ENCODE data around the gene GDF11.

The GDF11 gene

DNA sequence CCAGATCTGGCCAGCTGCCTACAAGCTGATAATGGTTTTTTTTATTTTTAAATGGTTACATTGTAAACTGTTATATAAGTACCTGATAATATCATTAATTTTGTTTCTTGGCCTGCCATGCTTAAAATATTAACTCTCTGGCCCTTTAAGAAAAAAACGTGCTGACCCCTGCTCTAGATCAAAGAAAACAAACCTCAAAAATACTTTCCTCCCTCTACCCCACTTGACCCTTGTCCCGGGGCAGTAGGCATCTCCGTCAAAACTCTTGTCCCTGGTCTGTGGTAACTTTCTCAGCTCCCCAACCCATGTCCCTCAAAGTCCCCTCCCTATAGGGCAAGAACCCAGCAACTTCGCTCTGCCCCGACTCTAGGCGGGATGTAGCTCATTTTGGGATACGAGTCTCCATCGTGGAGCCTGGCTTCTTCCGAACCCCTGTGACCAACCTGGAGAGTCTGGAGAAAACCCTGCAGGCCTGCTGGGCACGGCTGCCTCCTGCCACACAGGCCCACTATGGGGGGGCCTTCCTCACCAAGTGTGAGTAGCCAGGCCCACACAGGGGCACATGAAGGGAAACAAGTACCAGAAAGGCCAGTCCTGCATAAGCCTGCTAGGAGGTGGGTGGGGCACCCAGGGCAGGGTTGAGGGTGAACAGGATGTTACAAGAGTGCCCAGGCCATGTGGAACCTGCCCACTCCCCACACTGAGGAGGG lies 19.3 kb upstream of the GDF11 start (continued):
- no peak for TF ChIP-seq TCF7L2 (IDR thresholded peaks at IDR 0.05; ENCODE audit: borderline replicate concordance, low read depth, low read length)
- TF ChIP-seq ZNF843 (tag by site-specific recombination; IDR thresholded peaks at IDR 0.05): no peak
- TF ChIP-seq, protein P1, sequence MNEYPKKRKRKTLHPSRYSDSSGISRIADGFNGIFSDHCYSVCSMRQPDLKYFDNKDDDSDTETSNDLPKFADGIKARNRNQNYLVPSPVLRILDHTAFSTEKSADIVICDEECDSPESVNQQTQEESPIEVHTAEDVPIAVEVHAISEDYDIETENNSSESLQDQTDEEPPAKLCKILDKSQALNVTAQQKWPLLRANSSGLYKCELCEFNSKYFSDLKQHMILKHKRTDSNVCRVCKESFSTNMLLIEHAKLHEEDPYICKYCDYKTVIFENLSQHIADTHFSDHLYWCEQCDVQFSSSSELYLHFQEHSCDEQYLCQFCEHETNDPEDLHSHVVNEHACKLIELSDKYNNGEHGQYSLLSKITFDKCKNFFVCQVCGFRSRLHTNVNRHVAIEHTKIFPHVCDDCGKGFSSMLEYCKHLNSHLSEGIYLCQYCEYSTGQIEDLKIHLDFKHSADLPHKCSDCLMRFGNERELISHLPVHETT (tag by site-specific recombination; IDR thresholded peaks at IDR 0.05): no peak
- TF ChIP-seq ZNF302 (tag by site-specific recombination; IDR thresholded peaks at IDR 0.05; ENCODE audit: low read depth): no peak
- TF ChIP-seq, protein P2, sequence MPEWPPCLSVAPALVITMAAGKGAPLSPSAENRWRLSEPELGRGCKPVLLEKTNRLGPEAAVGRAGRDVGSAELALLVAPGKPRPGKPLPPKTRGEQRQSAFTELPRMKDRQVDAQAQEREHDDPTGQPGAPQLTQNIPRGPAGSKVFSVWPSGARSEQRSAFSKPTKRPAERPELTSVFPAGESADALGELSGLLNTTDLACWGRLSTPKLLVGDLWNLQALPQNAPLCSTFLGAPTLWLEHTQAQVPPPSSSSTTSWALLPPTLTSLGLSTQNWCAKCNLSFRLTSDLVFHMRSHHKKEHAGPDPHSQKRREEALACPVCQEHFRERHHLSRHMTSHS (tag by site-specific recombination; IDR thresholded peaks at IDR 0.05): no peak
- no peak for TF ChIP-seq ZNF175 (tag by site-specific recombination; IDR thresholded peaks at IDR 0.05)
- TF ChIP-seq ZIC2 (tag by site-specific recombination; IDR thresholded peaks at IDR 0.05): peak; percentile 41; the same call in 1 of the 2 replicates
- no peak for TF ChIP-seq SCRT1 (tag by site-specific recombination; IDR thresholded peaks at IDR 0.05; ENCODE audit: borderline replicate concordance)
- TF ChIP-seq ZFP37 (tag by site-specific recombination; IDR thresholded peaks at IDR 0.05): no peak

DNA sequence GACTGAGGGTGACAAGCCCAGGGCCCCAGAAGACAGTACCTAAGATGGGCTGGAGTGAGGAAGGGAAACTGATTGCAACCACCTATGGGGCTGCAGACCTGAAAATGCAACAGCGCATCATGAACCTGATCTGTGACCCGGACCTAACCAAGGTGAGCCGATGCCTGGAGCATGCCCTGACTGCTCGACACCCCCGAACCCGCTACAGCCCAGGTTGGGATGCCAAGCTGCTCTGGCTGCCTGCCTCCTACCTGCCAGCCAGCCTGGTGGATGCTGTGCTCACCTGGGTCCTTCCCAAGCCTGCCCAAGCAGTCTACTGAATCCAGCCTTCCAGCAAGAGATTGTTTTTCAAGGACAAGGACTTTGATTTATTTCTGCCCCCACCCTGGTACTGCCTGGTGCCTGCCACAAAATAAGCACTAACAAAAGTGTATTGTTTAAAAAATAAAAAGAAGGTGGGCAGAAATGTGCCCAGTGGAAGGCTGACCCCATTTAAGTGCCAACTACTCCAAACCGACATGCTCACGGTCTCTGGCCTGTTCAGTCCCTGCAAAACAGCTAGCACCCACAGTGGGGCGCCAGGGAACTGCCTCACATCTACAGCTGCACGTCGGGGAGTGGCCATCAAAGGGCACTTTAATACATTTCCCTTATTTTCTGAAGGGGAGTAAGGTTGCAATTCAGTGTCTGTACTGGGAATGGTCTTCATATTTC lies 18.5 kb upstream of the GDF11 start:
- CTCF ChIA-PET: interaction anchor here (0.6 to 7.0 kb wide), 9 partner anchors 13 to 216 kb away, joined by 3 to 127 read pairs (median 4); partner anchors contain the start of gene ITGA7
- Histone ChIP-seq H3K9me3 (ENCODE audit: control insufficient read depth, insufficient read depth, low read depth, low read length) (no peaks in the 10 kb centered on the region), H3K27ac (ENCODE audit: extremely low read depth, low read depth, low read length) (no peak overlapping the region), H3K4me1 (ENCODE audit: control insufficient read depth, insufficient read depth, low read length) (no peaks in the 10 kb centered on the region), H3K36me3 (ENCODE audit: control insufficient read depth in 2 of 2, insufficient read depth in 1 of 2, low read length in 2 of 2) (peaks cover 12 to 64% of the 10 kb centered on the region in 2 experiments), H3K4me3 (ENCODE audit: low read depth, low read length) (no peak overlapping the region)
- TF ChIP-seq ZFP37 (tag by site-specific recombination; IDR thresholded peaks at IDR 0.05) (no peak), ZNF292 (tag by site-specific recombination; IDR thresholded peaks at IDR 0.05; ENCODE audit: borderline replicate concordance, low read depth) (0 out of 2 replicates have a peak, but pooled peaks have one; percentile 15), ZNF654 (tag by site-specific recombination; IDR thresholded peaks at IDR 0.05; ENCODE audit: low read depth) (peak; percentile 58), ZNF791 (tag by site-specific recombination; IDR thresholded peaks at IDR 0.05) (no peak), ZBTB8A (tag by site-specific recombination; IDR thresholded peaks at IDR 0.05) (peak; percentile 31; the same call in 1 of the 2 replicates), ZNF660 (tag by site-specific recombination; IDR thresholded peaks at IDR 0.05) (0 out of 2 replicates have a peak, but pooled peaks have one; percentile 33)
- TF ChIP-seq, protein P3, sequence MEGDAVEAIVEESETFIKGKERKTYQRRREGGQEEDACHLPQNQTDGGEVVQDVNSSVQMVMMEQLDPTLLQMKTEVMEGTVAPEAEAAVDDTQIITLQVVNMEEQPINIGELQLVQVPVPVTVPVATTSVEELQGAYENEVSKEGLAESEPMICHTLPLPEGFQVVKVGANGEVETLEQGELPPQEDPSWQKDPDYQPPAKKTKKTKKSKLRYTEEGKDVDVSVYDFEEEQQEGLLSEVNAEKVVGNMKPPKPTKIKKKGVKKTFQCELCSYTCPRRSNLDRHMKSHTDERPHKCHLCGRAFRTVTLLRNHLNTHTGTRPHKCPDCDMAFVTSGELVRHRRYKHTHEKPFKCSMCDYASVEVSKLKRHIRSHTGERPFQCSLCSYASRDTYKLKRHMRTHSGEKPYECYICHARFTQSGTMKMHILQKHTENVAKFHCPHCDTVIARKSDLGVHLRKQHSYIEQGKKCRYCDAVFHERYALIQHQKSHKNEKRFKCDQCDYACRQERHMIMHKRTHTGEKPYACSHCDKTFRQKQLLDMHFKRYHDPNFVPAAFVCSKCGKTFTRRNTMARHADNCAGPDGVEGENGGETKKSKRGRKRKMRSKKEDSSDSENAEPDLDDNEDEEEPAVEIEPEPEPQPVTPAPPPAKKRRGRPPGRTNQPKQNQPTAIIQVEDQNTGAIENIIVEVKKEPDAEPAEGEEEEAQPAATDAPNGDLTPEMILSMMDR (tag by site-specific recombination; IDR thresholded peaks at IDR 0.05): peak; percentile 37; the same call in 1 of the 2 replicates
- POLR2A ChIA-PET: interaction anchor here (1.0 to 1.9 kb wide), 4 partner anchors 9 to 20 kb away, joined by 3 to 17 read pairs (median 4); partner anchors contain the start of gene BLOC1S1

DNA sequence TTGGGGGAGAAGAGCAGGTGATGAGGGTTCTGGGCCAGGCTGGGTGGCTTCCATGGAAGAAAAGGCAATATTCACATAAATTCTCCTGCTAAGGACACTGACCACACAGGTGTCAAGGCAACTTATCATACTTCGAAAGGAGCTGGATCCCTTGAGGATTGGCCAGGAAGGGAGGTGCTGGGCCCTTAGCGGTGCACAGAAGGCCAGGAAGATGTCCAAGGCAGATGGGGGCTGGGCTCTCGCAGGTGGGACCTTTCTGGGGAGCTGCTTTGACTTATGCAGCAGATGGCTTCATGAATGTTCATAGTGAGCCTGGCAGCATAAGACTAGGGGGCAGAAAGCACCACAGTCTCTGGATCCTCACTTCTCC lies 18.0 kb upstream of the GDF11 start:
- peaks cover 12 to 58% of the 10 kb centered on the region in 2 experiments for H3K36me3 ChIP-seq (ENCODE audit: control insufficient read depth in 2 of 2, insufficient read depth in 1 of 2, low read length in 2 of 2)
- H3K9me3 ChIP-seq (ENCODE audit: control insufficient read depth, insufficient read depth, low read depth, low read length): no peaks in the 10 kb centered on the region
- POLR2A ChIA-PET: interaction anchor here (0.8 to 1.9 kb wide), 4 partner anchors 9 to 19 kb away, joined by 3 to 17 read pairs (median 4); partner anchors contain the start of gene BLOC1S1
- H3K4me1 ChIP-seq (ENCODE audit: control insufficient read depth, insufficient read depth, low read length): no peaks in the 10 kb centered on the region; the same call in 1 of the 2 replicates
- CTCF ChIA-PET: interaction anchor here (0.6 to 7.0 kb wide), 9 partner anchors 12 to 216 kb away, joined by 3 to 127 read pairs (median 4); partner anchors contain the start of gene ITGA7
- H3K27ac ChIP-seq (ENCODE audit: extremely low read depth, low read depth, low read length): no peak overlapping the region
- H3K4me3 ChIP-seq (ENCODE audit: low read depth, low read length): no peak overlapping the region
- TF ChIP-seq, protein P4, sequence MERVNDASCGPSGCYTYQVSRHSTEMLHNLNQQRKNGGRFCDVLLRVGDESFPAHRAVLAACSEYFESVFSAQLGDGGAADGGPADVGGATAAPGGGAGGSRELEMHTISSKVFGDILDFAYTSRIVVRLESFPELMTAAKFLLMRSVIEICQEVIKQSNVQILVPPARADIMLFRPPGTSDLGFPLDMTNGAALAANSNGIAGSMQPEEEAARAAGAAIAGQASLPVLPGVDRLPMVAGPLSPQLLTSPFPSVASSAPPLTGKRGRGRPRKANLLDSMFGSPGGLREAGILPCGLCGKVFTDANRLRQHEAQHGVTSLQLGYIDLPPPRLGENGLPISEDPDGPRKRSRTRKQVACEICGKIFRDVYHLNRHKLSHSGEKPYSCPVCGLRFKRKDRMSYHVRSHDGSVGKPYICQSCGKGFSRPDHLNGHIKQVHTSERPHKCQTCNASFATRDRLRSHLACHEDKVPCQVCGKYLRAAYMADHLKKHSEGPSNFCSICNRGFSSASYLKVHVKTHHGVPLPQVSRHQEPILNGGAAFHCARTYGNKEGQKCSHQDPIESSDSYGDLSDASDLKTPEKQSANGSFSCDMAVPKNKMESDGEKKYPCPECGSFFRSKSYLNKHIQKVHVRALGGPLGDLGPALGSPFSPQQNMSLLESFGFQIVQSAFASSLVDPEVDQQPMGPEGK (tag by site-specific recombination; IDR thresholded peaks at IDR 0.05): 0 out of 2 replicates have a peak, but pooled peaks have one; percentile 7
- 0 out of 2 replicates have a peak, but pooled peaks have one; percentile 24 for TF ChIP-seq WT1 (tag by site-specific recombination; IDR thresholded peaks at IDR 0.05)
- TF ChIP-seq ZNF426 (tag by site-specific recombination; IDR thresholded peaks at IDR 0.05): no peak
